Activated gamma-delta T cell (primary cell): ENCODE data around the gene EIF1B.

Experiments used
- DNase-seq: peaks from one replicate; lab custom pipeline; 2025; lab: John Stamatoyannopoulos, UW

The EIF1B gene

GRCh38 chr3:40308725-40309417, 636 bp upstream of the EIF1B start:
- DNase-seq = no peak

GRCh38 chr3:40309925-40310695, 603 bp downstream of the EIF1B start:
- no peak for DNase-seq

GRCh38 chr3:40310705-40311104, 1.2 kb downstream of the EIF1B start:
- no peak for DNase-seq

- no peak for DNase-seq
Measured at GRCh38 chr3:40312661-40313226, 3.2 kb downstream of the EIF1B start.

GRCh38 chr3:40313975-40314860, 4.7 kb downstream of the EIF1B start:
- DNase-seq = no peak

- DNase-seq = no peak
Measured at GRCh38 chr3:40317061-40317855, 7.8 kb downstream of the EIF1B start.

GRCh38 chr3:40321818-40322217, 12.3 kb downstream of the EIF1B start:
- no peak for DNase-seq

- DNase-seq = no peak
Measured at GRCh38 chr3:40323946-40324345, 14.4 kb downstream of the EIF1B start.

- DNase-seq = no peak
Measured at GRCh38 chr3:40324621-40325020, 15.1 kb downstream of the EIF1B start.

GRCh38 chr3:40325465-40325864, 16.0 kb downstream of the EIF1B start:
- DNase-seq = no peak

GRCh38 chr3:40328374-40328773, 18.9 kb downstream of the EIF1B start:
- no peak for DNase-seq

- DNase-seq = no peak
Measured at GRCh38 chr3:40329071-40329470, 19.6 kb downstream of the EIF1B start.

GRCh38 chr3:40332684-40333083, 23.2 kb downstream of the EIF1B start:
- DNase-seq = no peak

GRCh38 chr3:40333416-40333815, 23.9 kb downstream of the EIF1B start:
- DNase-seq = no peak

GRCh38 chr3:40333852-40334251, 24.3 kb downstream of the EIF1B start:
- no peak for DNase-seq

GRCh38 chr3:40336101-40336500, 26.6 kb downstream of the EIF1B start:
- DNase-seq = no peak

- no peak for DNase-seq
Measured at GRCh38 chr3:40336511-40337135, 27.1 kb downstream of the EIF1B start.

- DNase-seq = no peak
Measured at GRCh38 chr3:40337136-40338108, 27.9 kb downstream of the EIF1B start.

- DNase-seq = no peak
Measured at GRCh38 chr3:40339871-40340270, 30.4 kb downstream of the EIF1B start.
